HCT116 (cell line): Measurements from ENCODE around the gene ATF6B.

Experiments used
- EZH2phosphoT487 ChIP-seq: fragments of 200-600 bp; IDR thresholded peaks from 2 replicates; pipeline ENCODE4 v1.6.1; 2018; ENCODE audit warnings: antibody characterized with exemption, borderline replicate concordance
- POLR2A ChIP-seq: IDR thresholded peaks from 2 replicates; pipeline ENCODE4 v1.7.0; 2011; ENCODE audit warnings: borderline replicate concordance; ENCODE audit not compliant: insufficient read depth, insufficient read length; ENCODE audit errors: extremely low read depth
- POLR2AphosphoS5 ChIP-seq: IDR thresholded peaks from 2 replicates; pipeline ENCODE4 v1.6.1; 2011; ENCODE audit warnings: mild to moderate bottlenecking, low read depth, low read length, moderate library complexity
- SRF ChIP-seq: IDR thresholded peaks from 2 replicates; pipeline ENCODE4 v1.6.1; 2012; ENCODE audit warnings: low read depth
- TF ChIP-seq, protein P1 (sequence below): IDR thresholded peaks from 2 replicates; pipeline ENCODE4 v1.6.1; 2012; ENCODE audit warnings: low read depth
- TF ChIP-seq, protein P2 (sequence below), 3 experiments: fragments of 200-600 bp in 1 of 3; sonication (generic) in 1 of 3; IDR thresholded peaks in 2 of 3; conservative IDR thresholded peaks in 1 of 3; 2 replicates each; pipeline ENCODE4 v1.5.1; 2012 to 2017; ENCODE audit warnings: low read depth in 2 of 3, low read length in 2 of 3, antibody characterized with exemption in 1 of 3, borderline replicate concordance in 1 of 3, control low read depth in 1 of 3, mild to moderate bottlenecking in 1 of 3, mixed read lengths in 1 of 3, mixed run types in 1 of 3, moderate library complexity in 1 of 3; ENCODE audit not compliant: insufficient read depth in 1 of 3
- TF ChIP-seq, protein P3 (sequence below): IDR thresholded peaks from 2 replicates; pipeline ENCODE4 v1.6.1; 2011; ENCODE audit warnings: mild to moderate bottlenecking, low read length, moderate library complexity; ENCODE audit not compliant: insufficient replicate concordance; ENCODE audit errors: extremely low read depth
- TF ChIP-seq, protein P4 (sequence below): IDR thresholded peaks from 2 replicates; pipeline ENCODE4 v1.6.1; 2012

DNA sequence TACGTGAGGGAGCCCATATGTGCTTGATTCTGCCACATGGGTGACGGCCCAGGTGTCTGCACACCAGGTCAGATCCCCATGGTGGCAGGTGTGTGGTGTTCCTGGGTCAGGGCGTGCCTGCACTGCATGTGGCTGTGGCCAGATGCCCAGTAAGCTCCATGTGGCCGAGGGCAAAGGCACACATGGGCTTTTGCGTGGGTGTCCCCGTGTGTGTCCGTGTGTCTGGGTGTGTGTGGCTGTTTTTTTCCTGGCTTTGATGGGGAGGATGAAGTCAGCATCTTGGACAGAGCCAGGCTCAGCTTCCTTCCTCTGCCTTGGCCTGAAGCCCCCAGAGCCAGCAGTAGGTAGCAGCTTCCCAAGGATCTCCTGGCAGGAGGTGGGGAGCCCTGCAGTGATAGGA is 17.4 kb downstream of the ATF6B start:
- TF ChIP-seq, protein P1, sequence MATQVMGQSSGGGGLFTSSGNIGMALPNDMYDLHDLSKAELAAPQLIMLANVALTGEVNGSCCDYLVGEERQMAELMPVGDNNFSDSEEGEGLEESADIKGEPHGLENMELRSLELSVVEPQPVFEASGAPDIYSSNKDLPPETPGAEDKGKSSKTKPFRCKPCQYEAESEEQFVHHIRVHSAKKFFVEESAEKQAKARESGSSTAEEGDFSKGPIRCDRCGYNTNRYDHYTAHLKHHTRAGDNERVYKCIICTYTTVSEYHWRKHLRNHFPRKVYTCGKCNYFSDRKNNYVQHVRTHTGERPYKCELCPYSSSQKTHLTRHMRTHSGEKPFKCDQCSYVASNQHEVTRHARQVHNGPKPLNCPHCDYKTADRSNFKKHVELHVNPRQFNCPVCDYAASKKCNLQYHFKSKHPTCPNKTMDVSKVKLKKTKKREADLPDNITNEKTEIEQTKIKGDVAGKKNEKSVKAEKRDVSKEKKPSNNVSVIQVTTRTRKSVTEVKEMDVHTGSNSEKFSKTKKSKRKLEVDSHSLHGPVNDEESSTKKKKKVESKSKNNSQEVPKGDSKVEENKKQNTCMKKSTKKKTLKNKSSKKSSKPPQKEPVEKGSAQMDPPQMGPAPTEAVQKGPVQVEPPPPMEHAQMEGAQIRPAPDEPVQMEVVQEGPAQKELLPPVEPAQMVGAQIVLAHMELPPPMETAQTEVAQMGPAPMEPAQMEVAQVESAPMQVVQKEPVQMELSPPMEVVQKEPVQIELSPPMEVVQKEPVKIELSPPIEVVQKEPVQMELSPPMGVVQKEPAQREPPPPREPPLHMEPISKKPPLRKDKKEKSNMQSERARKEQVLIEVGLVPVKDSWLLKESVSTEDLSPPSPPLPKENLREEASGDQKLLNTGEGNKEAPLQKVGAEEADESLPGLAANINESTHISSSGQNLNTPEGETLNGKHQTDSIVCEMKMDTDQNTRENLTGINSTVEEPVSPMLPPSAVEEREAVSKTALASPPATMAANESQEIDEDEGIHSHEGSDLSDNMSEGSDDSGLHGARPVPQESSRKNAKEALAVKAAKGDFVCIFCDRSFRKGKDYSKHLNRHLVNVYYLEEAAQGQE, result no peak
- TF ChIP-seq, protein P2, sequence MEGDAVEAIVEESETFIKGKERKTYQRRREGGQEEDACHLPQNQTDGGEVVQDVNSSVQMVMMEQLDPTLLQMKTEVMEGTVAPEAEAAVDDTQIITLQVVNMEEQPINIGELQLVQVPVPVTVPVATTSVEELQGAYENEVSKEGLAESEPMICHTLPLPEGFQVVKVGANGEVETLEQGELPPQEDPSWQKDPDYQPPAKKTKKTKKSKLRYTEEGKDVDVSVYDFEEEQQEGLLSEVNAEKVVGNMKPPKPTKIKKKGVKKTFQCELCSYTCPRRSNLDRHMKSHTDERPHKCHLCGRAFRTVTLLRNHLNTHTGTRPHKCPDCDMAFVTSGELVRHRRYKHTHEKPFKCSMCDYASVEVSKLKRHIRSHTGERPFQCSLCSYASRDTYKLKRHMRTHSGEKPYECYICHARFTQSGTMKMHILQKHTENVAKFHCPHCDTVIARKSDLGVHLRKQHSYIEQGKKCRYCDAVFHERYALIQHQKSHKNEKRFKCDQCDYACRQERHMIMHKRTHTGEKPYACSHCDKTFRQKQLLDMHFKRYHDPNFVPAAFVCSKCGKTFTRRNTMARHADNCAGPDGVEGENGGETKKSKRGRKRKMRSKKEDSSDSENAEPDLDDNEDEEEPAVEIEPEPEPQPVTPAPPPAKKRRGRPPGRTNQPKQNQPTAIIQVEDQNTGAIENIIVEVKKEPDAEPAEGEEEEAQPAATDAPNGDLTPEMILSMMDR (IDR thresholded peaks at IDR 0.05 in 2 of 3, conservative IDR thresholded peaks at IDR 0.05 in 1 of 3; ENCODE audit: borderline replicate concordance in 1 of 3, insufficient read depth in 1 of 3, low read depth in 2 of 3, low read length in 2 of 3), result no peak
- TF ChIP-seq EZH2phosphoT487, result no peak
- TF ChIP-seq POLR2A, result no peak
- TF ChIP-seq, protein P3, sequence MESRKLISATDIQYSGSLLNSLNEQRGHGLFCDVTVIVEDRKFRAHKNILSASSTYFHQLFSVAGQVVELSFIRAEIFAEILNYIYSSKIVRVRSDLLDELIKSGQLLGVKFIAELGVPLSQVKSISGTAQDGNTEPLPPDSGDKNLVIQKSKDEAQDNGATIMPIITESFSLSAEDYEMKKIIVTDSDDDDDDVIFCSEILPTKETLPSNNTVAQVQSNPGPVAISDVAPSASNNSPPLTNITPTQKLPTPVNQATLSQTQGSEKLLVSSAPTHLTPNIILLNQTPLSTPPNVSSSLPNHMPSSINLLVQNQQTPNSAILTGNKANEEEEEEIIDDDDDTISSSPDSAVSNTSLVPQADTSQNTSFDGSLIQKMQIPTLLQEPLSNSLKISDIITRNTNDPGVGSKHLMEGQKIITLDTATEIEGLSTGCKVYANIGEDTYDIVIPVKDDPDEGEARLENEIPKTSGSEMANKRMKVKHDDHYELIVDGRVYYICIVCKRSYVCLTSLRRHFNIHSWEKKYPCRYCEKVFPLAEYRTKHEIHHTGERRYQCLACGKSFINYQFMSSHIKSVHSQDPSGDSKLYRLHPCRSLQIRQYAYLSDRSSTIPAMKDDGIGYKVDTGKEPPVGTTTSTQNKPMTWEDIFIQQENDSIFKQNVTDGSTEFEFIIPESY, result no peak
- TF ChIP-seq, protein P4, sequence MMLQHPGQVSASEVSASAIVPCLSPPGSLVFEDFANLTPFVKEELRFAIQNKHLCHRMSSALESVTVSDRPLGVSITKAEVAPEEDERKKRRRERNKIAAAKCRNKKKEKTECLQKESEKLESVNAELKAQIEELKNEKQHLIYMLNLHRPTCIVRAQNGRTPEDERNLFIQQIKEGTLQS, result no peak
- peak; percentile 30; the same call in 1 of the 2 replicates for TF ChIP-seq POLR2AphosphoS5
- no peak for TF ChIP-seq SRF
